DOHH2 (cell line): ENCODE measurements around the gene LGALS3BP.

Source experiments
- EZH2phosphoT487 ChIP-seq: fragments of 200-600 bp; sonication (generic); IDR thresholded peaks from 2 replicates; pipeline ENCODE4 v1.6.1; 2017; ENCODE audit warnings: borderline replicate concordance, mild to moderate bottlenecking, antibody characterized with exemption, low read length, moderate library complexity, mixed read lengths
- TF ChIP-seq, protein P1 (sequence below): fragments of 200-600 bp; sonication (generic); IDR thresholded peaks from one replicate; pipeline ENCODE4 v1.5.1; 2014; ENCODE audit warnings: antibody characterized with exemption, mild to moderate bottlenecking, low read depth, low read length; ENCODE audit not compliant: poor library complexity, severe bottlenecking

DNA sequence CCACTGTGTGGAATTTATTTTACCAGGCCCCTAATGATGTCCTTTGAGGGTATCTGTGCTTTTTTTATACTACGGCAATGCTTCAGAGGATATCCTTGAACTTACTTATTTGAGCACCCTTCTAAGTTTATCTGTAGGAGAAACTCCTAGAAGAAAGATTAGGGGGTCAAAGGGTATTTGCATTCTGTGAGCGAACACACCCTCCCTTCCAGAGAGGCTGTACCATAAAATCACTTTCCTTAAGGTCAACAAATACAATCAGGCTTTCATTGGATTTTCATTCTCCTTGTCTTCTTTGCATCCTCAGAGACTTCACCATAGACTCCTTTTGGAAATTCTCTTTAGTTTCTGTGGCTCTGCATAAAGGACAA lies 39.5 kb upstream of the LGALS3BP start:
- TF ChIP-seq, protein P1, sequence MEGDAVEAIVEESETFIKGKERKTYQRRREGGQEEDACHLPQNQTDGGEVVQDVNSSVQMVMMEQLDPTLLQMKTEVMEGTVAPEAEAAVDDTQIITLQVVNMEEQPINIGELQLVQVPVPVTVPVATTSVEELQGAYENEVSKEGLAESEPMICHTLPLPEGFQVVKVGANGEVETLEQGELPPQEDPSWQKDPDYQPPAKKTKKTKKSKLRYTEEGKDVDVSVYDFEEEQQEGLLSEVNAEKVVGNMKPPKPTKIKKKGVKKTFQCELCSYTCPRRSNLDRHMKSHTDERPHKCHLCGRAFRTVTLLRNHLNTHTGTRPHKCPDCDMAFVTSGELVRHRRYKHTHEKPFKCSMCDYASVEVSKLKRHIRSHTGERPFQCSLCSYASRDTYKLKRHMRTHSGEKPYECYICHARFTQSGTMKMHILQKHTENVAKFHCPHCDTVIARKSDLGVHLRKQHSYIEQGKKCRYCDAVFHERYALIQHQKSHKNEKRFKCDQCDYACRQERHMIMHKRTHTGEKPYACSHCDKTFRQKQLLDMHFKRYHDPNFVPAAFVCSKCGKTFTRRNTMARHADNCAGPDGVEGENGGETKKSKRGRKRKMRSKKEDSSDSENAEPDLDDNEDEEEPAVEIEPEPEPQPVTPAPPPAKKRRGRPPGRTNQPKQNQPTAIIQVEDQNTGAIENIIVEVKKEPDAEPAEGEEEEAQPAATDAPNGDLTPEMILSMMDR = no peak
- no peak for TF ChIP-seq EZH2phosphoT487
